ENCODE data around the gene SPEN. TPM values are rescaled to one million over a fixed set of nuclear protein-coding genes. Genes with fewer than 3 reads are reported as not detected.

SPEN gene
- total RNA-seq, 1 donor from 2014 or later = 35.0 TPM

GRCh38 chr1:15940110-15941043, 92.9 kb downstream of the SPEN start:
- Histone ChIP-seq H3K9me3 (ENCODE audit: insufficient read depth, low read depth, low read length) (no peaks in the 10 kb centered on the region), H3K27me3 (ENCODE audit: insufficient read depth, low read length) (no peaks in the 10 kb centered on the region), H4K20me1 (ENCODE audit: insufficient read depth, low read length) (peaks cover 33% of the 10 kb centered on the region), H3K36me3 (ENCODE audit: insufficient read depth, low read length) (peaks cover 27% of the 10 kb centered on the region), H2AFZ (ENCODE audit: low read depth, low read length) (no peak overlapping the region), H3K79me2 (ENCODE audit: insufficient read depth, low read length) (peaks cover 24% of the 10 kb centered on the region), H3K27ac (ENCODE audit: low read depth, low read length) (peak overlapping the region; percentile 37), H3K4me1 (ENCODE audit: insufficient read depth, low read length) (peaks cover 19% of the 10 kb centered on the region), H3K4me3 (ENCODE audit: insufficient read depth, low read depth, low read length) (no peak overlapping the region), H3K4me2 (ENCODE audit: low read length) (no peak overlapping the region), H3K9ac (ENCODE audit: low read length) (no peak overlapping the region)
- DNase-seq (ENCODE audit: low read depth) (no peak), FAIRE-seq (no peak)
- no peak overlapping the region for H3K4me3 Mint-ChIP-seq (ENCODE audit: unreplicated experiment)
- TF ChIP-seq CTCF (IDR thresholded peaks at IDR 0.05; ENCODE audit: insufficient read depth, low read depth, low read length) (no peak), EZH2 (IDR thresholded peaks at IDR 0.05; ENCODE audit: insufficient read depth, low read length) (no peak)
- peaks cover 2% of the 10 kb centered on the region for H3K9me3 Mint-ChIP-seq (ENCODE audit: unreplicated experiment)
- peaks cover 13% of the 10 kb centered on the region for H3K36me3 Mint-ChIP-seq (ENCODE audit: low read depth, unreplicated experiment)
- peaks cover 6% of the 10 kb centered on the region for H3K4me1 Mint-ChIP-seq (ENCODE audit: low read depth, unreplicated experiment)
- peak overlapping the region; percentile 49 for H3K27ac Mint-ChIP-seq (ENCODE audit: unreplicated experiment)
- H3K27me3 Mint-ChIP-seq (ENCODE audit: low read depth, unreplicated experiment) = no peaks in the 10 kb centered on the region

DNA sequence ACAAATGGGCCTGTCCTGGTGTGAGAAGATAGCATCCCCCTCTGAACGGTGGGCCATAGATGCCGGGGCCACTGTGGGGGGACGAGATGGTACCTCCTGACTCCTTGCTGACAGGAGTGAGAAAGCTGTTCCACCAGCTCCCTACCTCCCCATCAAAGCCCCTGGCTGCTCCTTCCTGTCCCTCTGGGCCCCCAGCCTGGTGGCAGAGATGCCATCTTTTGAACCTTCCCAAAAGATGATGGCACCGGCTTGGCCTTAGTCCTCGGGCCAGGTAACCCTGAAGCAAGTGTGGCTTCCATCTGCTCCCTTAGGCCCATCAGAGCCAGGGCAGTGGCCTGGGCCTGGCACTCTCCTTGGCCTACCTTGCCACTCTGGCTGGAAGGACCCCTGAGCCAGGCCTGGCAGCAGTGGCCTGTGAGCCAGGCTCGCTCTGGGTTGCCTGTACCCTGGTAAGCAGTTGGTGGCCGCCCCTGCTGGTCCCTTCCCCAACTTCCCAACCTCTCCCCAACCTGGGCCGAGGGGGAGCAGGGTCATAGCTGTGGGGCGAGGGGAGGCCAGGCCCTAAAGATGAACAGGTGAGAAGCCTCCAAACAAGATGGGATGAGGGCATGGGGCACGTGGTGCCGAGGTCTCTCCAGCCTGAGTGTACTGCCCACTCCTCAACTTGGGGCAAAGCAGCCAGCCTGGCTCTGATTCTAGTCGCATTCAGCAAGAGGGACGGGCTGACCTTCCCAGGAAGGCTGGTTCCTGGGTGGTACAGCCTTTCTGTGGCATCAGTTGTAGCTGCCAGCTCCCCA, 93.7 kb downstream of the SPEN start:
- peaks cover 28% of the 10 kb centered on the region for H3K36me3 ChIP-seq (ENCODE audit: insufficient read depth, low read length)
- no peak overlapping the region for H2AFZ ChIP-seq (ENCODE audit: low read depth, low read length)
- no peaks in the 10 kb centered on the region for H3K27me3 ChIP-seq (ENCODE audit: insufficient read depth, low read length)
- peaks cover 35% of the 10 kb centered on the region for H4K20me1 ChIP-seq (ENCODE audit: insufficient read depth, low read length)
- H3K36me3 Mint-ChIP-seq (ENCODE audit: low read depth, unreplicated experiment) = peaks cover 13% of the 10 kb centered on the region
- H3K79me2 ChIP-seq (ENCODE audit: insufficient read depth, low read length) = peaks cover 23% of the 10 kb centered on the region
- H3K27ac Mint-ChIP-seq (ENCODE audit: unreplicated experiment) = no peak overlapping the region
- FAIRE-seq (no peak), DNase-seq (ENCODE audit: low read depth) (no peak)
- peaks cover 6% of the 10 kb centered on the region for H3K4me1 Mint-ChIP-seq (ENCODE audit: low read depth, unreplicated experiment)
- no peaks in the 10 kb centered on the region for H3K27me3 Mint-ChIP-seq (ENCODE audit: low read depth, unreplicated experiment)
- H3K9ac ChIP-seq (ENCODE audit: low read length) = no peak overlapping the region
- TF ChIP-seq EZH2 (IDR thresholded peaks at IDR 0.05; ENCODE audit: insufficient read depth, low read length) = no peak
- TF ChIP-seq CTCF (IDR thresholded peaks at IDR 0.05; ENCODE audit: insufficient read depth, low read depth, low read length) = no peak
- H3K4me3 Mint-ChIP-seq (ENCODE audit: unreplicated experiment) = no peak overlapping the region
- peaks cover 19% of the 10 kb centered on the region for H3K4me1 ChIP-seq (ENCODE audit: insufficient read depth, low read length)
- H3K27ac ChIP-seq (ENCODE audit: low read depth, low read length) = no peak overlapping the region
- no peaks in the 10 kb centered on the region for H3K9me3 ChIP-seq (ENCODE audit: insufficient read depth, low read depth, low read length)
- no peak overlapping the region for H3K4me2 ChIP-seq (ENCODE audit: low read length)
- no peak overlapping the region for H3K4me3 ChIP-seq (ENCODE audit: insufficient read depth, low read depth, low read length)
- peaks cover 2% of the 10 kb centered on the region for H3K9me3 Mint-ChIP-seq (ENCODE audit: unreplicated experiment)

Measured in astrocyte (in vitro differentiated cells and primary cell).